Small intestine (tissue), 7 donors: ENCODE data around the gene ZCCHC14. TPM values are rescaled to one million over a fixed set of nuclear protein-coding genes. Genes with fewer than 3 reads are reported as not detected.
"Not testable (repeated sequence)": the region's sequence is repeated elsewhere in the genome, so short reads cannot be mapped to it uniquely, and the experiment has no call there.

Source experiments
- DNase-seq, 2 donors: peaks; one replicate each; pipeline versions ENCODE4 v3.0.0 to v3.0.0-alpha.2; 2013
- FAIRE-seq: peaks from 2 replicates; lab custom pipeline; 2012; peaks lifted over from hg19 to GRCh38; lab: Jason Lieb, UNC
- H3K27ac ChIP-seq, 3 donors: one replicate each; pipeline ENCODE4 v1.5.1; 2013; ENCODE audit warnings: low read length in 2 of 3, mild to moderate bottlenecking in 2 of 3, control low read depth in 1 of 3, inconsistent platforms in 1 of 3, low read depth in 1 of 3, moderate library complexity in 1 of 3
- H3K27me3 ChIP-seq, 3 donors: one replicate each; pipeline ENCODE4 v1.6.1; 2013; ENCODE audit warnings: low read length in 3 of 3, inconsistent platforms in 1 of 3; ENCODE audit not compliant: control insufficient read depth in 3 of 3, insufficient read depth in 3 of 3
- H3K36me3 ChIP-seq, 3 donors: one replicate each; pipeline ENCODE4 v1.6.1; 2013; ENCODE audit warnings: low read length in 3 of 3, inconsistent platforms in 1 of 3, low read depth in 1 of 3, mild to moderate bottlenecking in 1 of 3, moderate library complexity in 1 of 3; ENCODE audit not compliant: control insufficient read depth in 3 of 3, insufficient read depth in 2 of 3
- H3K4me1 ChIP-seq, 3 donors: one replicate each; pipeline ENCODE4 v1.6.1; 2013; ENCODE audit warnings: low read length in 2 of 3, inconsistent platforms in 1 of 3, low read depth in 1 of 3, mild to moderate bottlenecking in 1 of 3, moderate library complexity in 1 of 3; ENCODE audit not compliant: control insufficient read depth in 3 of 3, insufficient read depth in 2 of 3
- H3K4me3 ChIP-seq, 3 donors: one replicate each; pipeline ENCODE4 v1.5.1; 2013; ENCODE audit warnings: low read length in 3 of 3, control low read depth in 1 of 3, inconsistent platforms in 1 of 3, low read depth in 1 of 3, mild to moderate bottlenecking in 1 of 3, moderate library complexity in 1 of 3
- H3K9me3 ChIP-seq, 2 donors: one replicate each; pipeline ENCODE4 v1.6.1; 2013; ENCODE audit warnings: low read depth in 1 of 2, low read length in 1 of 2; ENCODE audit not compliant: control insufficient read depth in 2 of 2, insufficient read depth in 1 of 2
- WGBS, 3 donors: extraction: QIAGEN DNeasy Blood & Tissue Kit; methylation state at CpG; one replicate each; pipeline ENCODE4 v1.1.7; 2013; 5-methylcytosine and 5-hydroxymethylcytosine counted together
- polyA plus RNA-seq, 4 donors: library from polyadenylated mRNA; stranded (reverse) in 3 of 4; unstranded in 1 of 4; fragments of 200-250 nt in 3 of 4; fragments of 120-200 nt in 1 of 4; gene quantifications; one replicate each; pipeline versions ENCODE4 v1.2.1 to v1.2.3, GENCODE V29; 2013
- donor health status: healthy with polysubstance abuse.
- donor health status: control.
- donor health status: control.
- donor health status: Bipolar disorder and iron deficiency.
- donor health status: healthy.

The ZCCHC14 gene
- polyA plus RNA-seq, 4 donors, result 9.2 to 42.8 (median 13.1) TPM

DNA sequence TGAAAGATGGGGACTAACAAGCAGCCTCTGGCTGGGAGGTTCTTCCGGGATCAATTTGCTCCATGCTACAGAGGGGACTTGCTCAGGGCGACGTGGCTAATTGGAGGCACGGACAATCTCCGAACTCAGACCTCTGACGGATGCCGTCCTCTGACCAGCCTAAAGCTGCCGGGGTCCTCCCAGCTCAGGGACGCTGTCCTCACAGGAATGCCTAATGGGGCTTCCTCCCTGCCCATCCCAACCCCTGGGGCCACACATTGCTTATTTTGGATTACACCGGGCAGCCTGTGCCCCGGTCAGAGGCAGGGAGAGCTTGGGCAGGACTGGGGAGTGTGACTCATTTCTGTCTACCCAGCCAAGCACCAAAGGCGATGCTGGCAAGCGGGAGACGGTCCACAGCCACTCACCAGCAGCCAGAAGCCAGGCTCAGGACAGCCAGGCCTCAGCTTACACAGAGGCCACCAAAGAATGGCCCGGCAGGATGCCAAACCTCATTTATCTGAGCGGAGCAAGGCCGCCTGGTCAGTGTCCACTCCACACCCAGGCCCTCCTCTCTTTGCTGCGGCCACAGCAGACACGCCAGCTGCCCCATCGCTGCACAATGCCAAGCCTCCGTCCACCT, 25.7 kb upstream of the ZCCHC14 start:
- H3K4me3 ChIP-seq, H3K36me3 ChIP-seq, H3K27me3 ChIP-seq, DNase-seq, H3K9me3 ChIP-seq, FAIRE-seq, H3K4me1 ChIP-seq: not testable (repeated sequence)
- WGBS, 3 donors, result 68 to 81% (median 80%) methylated on average over 21 of the region's 21 CpGs
- H3K27ac ChIP-seq, result peak overlapping the region in 1 of 3 donors; percentile 69

DNA sequence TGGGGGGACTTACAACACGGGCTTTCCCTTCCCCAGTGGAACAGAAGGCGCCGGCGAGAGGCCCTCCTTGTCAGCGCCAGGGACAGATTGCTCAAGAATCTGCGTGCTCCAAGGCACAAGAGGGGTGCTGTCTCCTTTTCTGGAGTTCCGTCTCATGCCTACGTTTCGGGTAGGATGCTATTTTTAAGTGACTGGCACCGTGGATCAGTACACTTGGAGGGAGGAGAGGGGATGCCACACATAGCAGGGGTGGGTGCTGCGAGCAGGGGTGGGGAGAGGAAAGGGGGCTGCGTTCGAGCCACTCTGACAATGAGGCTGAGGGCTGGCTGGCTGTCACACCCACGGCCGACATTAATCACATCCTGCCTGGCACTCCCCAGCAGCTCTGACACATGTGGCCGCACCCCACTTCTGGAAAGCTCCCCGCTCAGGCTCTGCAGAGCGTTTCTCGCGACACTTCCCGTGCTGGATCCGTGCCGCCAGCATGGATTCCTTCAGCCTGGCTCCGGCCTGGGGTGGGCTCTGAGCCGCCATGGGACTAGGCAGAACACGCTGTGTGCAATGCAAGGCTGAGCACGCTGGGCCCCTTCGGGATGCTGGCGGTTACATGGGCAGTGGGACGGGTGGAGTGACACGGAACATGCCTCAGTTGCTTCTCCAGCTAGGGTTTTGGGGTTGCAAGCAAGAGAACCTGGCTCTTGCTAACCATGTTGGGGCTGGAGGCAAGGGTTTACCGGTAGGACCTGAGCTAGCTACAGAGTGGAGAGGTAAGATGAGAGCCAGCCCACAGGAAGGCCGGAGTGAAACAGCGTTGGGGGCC, 25.0 kb upstream of the ZCCHC14 start:
- 63 to 71% (median 64%) methylated on average over 26 to 31 of the region's 34 CpGs for WGBS, 3 donors

DNA sequence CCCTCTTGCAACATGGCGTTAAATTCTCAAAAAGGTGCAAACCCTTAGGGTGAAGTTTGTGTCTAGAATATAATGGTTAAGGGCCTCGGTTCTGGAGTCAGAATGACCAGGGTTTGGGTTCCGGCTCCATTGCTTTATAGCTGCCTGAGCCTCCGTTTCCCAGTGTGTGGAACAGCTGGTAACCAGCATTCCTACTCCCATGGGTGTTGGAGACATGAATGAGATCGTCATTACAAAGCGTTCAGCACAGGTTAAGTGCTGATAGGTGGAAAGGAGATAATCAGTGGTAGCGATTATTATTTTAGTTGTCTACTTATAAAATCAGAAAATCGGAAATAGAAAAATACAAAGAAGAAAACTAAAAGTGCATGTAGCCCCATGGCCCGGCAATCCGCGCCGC, 23.5 kb upstream of the ZCCHC14 start:
- 83 to 92% (median 86%) methylated on average over 12 of the region's 12 CpGs for WGBS, 3 donors
- Histone ChIP-seq H3K9me3 (no peaks in the 10 kb centered on the region), H3K27me3 (no peaks in the 10 kb centered on the region), H3K36me3 (no peaks in the 10 kb centered on the region), H3K4me3 (no peak overlapping the region), H3K4me1 (peaks cover 0 to 2% (median 0%) of the 10 kb centered on the region in 3 donors), H3K27ac (no peak overlapping the region)
- FAIRE-seq (no peak), DNase-seq (no peak)

More for the DNA sequence above, 25.0 kb upstream of the ZCCHC14 start:
- H3K27ac ChIP-seq, result peak overlapping the region in 1 of 3 donors; percentile 69
- not testable (repeated sequence) for H3K4me3 ChIP-seq, H3K4me1 ChIP-seq, FAIRE-seq, H3K36me3 ChIP-seq, H3K9me3 ChIP-seq, H3K27me3 ChIP-seq
- DNase-seq, result peak in 1 of 2 donors; percentile 33

DNA sequence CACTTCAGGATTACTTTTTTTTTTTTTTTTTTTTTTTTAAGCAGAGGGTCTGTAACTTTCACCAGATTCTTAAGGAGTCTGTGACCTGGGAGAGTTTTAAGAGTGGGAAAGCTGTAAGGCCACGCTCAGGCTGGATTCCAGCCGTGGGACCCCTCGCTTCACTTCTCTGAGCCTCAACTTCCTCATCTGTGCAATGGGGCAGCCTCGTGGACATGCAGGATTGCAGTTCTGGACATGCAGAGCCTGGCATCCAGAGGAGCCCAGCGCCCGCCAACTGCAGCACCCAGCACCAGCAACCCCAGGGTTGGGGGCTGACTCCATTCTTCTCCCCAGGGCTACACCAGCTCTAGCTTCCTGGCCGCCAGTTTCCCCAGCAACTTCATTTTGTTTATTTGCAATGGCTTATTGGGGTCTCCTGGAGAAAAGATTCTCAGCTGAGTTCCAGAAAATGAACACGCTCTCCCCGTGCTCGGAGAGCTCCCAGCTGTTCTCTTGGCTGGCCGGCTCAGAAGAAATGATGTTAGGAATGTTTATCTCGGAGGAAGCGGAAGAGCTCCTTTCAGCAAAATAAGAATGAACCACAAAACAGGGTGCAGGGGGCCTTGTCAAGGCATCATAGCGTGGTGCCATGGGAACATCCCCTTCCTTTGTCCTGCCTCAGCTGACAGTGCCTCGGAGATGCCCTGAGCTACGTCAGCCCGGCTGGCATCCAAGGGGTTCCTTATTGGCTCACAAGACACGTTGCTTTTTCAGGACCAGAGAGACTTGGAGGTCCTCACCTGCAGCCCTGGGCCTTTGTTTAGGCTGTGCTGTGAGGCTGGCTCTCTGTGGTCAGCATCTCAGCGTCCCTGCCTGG, 22.9 kb upstream of the ZCCHC14 start:
- Histone ChIP-seq H3K4me1 (peaks cover 0 to 2% (median 0%) of the 10 kb centered on the region in 3 donors), H3K27me3 (no peaks in the 10 kb centered on the region), H3K9me3 (no peaks in the 10 kb centered on the region), H3K27ac (peak overlapping the region in 2 of 3 donors; percentile 48 to 56), H3K4me3 (no peak overlapping the region), H3K36me3 (no peaks in the 10 kb centered on the region)
- FAIRE-seq (no peak), DNase-seq (no peak)
- 71 to 93% (median 83%) methylated on average over 19 of the region's 19 CpGs for WGBS, 3 donors

DNA sequence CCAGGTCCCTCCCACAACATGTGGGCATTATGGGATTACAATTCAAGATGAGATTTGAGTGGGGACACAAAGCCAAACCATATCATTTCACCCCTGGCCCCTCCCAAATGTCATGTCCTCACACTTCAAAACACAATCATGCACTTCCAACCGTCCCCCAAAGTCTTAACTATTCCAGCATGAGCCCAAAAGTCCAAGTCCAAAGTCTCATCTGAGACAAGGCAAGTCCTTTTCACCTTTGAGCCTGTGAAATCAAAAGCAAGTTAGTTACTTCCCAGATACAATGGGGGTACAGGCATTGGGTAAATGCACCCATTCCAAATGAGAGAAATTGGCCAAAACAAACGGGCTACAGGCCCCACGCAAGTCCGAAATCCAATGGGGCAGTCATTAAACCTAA, 17.0 kb upstream of the ZCCHC14 start:
- not testable (repeated sequence) for H3K27me3 ChIP-seq, H3K4me3 ChIP-seq, H3K9me3 ChIP-seq, H3K36me3 ChIP-seq, H3K27ac ChIP-seq, FAIRE-seq, H3K4me1 ChIP-seq
- DNase-seq, result peak in 1 of 2 donors; percentile 80
- WGBS, 3 donors, result 62 to 79% (median 72%) methylated on average over 4 of the region's 4 CpGs

DNA sequence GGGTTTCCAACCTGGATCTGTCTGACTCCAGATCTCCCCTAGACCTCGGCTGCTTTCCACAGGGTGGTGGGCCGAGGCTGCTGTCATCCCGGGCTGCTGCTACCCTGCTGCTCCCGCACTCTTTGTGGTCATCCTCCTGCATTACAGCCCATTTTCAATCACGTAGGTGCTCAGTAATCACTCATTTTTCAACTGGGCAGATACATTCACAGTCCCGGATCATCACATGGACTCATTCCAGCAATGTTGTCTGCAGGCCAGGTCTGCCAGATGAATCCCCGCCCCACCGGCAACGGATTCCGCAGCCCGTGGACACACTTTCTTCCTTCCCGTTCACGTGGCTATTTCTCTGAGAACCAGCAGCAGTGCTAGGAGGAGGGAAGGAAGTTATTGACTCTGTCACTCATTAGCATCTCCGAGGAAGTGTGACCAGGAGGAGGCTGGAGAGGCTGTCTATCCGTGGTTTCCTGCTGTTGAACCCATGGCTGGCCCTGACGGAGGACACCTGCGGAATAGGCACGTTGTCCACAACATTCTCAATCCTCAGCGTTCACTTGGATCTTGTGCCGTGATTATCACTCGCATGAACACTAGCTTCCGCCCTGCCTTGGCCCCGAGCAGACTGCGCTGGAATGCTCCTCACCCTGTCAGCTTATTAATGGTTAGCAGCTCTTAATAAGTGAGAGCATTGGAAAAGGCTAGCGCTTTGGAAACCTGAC, 14.7 kb upstream of the ZCCHC14 start:
- FAIRE-seq (no peak), DNase-seq (no peak)
- peaks cover 0 to 5% of the 10 kb centered on the region in 2 donors for H3K9me3 ChIP-seq
- no peaks in the 10 kb centered on the region for H3K4me1 ChIP-seq
- H3K27ac ChIP-seq, result no peak overlapping the region
- H3K27me3 ChIP-seq, result no peaks in the 10 kb centered on the region
- no peak overlapping the region for H3K4me3 ChIP-seq
- 40 to 81% (median 68%) methylated on average over 25 of the region's 25 CpGs for WGBS, 3 donors
- H3K36me3 ChIP-seq, result no peaks in the 10 kb centered on the region

DNA sequence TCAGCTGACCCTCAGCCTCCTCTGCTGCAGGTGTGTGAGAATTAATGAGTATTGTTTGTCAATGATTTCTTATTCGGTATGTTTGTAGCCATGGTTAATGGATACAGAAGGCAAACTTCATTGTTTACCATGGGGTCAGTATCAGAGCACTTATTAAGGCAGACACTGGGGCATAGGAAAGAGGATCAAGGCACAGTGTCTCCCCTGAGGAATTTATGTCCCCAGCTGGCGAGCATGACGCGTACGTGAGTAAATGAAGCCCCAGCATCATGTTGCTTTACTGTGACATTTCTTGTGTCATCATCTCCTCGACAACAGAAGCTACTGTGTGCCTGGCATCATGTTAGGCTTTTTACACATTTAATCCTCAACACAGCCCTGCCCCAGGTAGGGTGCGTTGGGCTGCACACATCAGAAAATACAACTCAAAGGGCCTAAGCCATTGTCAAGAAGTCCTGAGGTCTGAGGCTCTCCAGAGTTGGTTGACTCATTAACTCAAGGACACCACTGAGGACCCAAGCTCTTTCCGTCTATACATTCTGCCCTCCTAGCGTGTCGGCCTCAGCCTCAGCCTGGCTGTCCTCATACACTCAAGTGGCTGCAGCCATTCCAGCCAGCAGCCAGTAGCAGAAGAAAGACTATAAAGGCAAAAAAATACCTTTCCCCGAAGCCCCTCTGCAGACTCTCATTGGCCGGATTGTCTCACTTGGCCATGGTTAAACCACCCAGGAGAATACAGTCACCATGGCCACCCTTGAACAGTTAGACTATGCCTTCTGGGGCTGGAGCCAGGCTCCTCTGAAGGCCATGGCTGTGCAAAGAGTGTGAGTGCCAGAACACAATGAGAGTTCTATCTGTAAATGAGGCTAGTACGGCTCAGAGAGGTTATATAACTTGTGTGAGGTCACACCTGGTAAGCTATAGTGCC, 13.9 kb upstream of the ZCCHC14 start:
- H3K27ac ChIP-seq, result no peak overlapping the region
- DNase-seq, result no peak
- 87 to 91% (median 88%) methylated on average over 13 of the region's 13 CpGs for WGBS, 3 donors
- no peaks in the 10 kb centered on the region for H3K4me1 ChIP-seq
- FAIRE-seq, result no peak
- H3K4me3 ChIP-seq, result no peak overlapping the region
- H3K27me3 ChIP-seq, result no peaks in the 10 kb centered on the region
- peaks cover 0 to 5% of the 10 kb centered on the region in 2 donors for H3K9me3 ChIP-seq
- H3K36me3 ChIP-seq, result no peaks in the 10 kb centered on the region
